PFSK-1 (cell line): ENCODE results near the gene AP3S2.

Experiments
- FOXP2 ChIP-seq: optimal IDR thresholded peaks from 2 replicates; pipeline ENCODE3; 2011; ENCODE audit warnings: borderline replicate concordance, control low read depth, inconsistent platforms; ENCODE audit not compliant: insufficient read depth; ENCODE audit errors: extremely low read length, extremely low read depth
- POLR2AphosphoS5 ChIP-seq: IDR thresholded peaks from 2 replicates; pipeline ENCODE4 v1.6.1; 2012; ENCODE audit warnings: low read depth, mild to moderate bottlenecking, control low read depth, low read length, moderate library complexity
- SIN3A ChIP-seq: IDR thresholded peaks from 2 replicates; pipeline ENCODE4 v1.6.1; 2012; ENCODE audit warnings: mild to moderate bottlenecking, low read length, moderate library complexity, borderline replicate concordance; ENCODE audit not compliant: insufficient read depth
- TAF1 ChIP-seq: IDR thresholded peaks from 2 replicates; pipeline ENCODE4 v1.6.1; 2012; ENCODE audit warnings: low read length, control low read depth, borderline replicate concordance; ENCODE audit not compliant: insufficient read depth
- TF ChIP-seq, protein P1 (sequence below), 2 experiments: IDR thresholded peaks; 2 replicates each; pipeline versions ENCODE4 v1.6.1 to v1.8.0; 2011 to 2012; ENCODE audit warnings: low read depth in 2 of 2, low read length in 2 of 2, control low read depth in 1 of 2, inconsistent platforms in 1 of 2, mild to moderate bottlenecking in 1 of 2, moderate library complexity in 1 of 2; ENCODE audit not compliant: insufficient read depth in 1 of 2

Gene AP3S2

DNA sequence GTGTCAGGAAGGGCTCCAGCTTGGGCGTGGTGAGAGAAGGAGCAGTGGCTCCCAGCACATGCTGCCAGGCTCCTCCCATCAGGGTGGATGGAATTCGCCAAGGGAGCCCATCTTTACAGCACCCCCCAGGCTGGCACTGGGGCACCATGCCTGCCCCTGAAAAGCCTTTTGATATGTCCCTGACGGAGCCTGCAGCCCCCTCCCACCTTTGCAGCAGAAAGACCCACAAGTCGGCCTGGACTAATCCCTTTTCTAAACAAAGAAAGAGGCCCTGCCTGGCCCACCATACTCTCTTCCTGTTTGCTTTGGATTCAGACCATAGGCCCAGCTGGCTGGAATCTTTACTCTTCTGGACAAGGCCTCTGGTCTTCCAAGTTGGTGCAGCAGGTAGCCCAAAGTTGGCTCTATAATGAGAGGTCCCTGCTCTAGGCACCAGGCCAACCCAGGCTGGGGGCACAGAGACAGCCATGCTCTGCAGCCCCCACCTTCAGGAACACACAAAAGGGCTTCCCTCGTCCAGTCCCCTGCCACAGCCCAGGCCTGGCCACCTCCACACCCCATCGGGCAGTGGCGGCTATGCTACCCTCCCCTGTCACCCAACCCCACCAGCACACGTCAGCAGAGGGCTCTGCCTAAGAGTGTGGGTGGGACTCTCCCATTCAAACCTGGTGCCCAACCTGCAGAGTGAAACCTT lies 84.6 kb downstream of the AP3S2 start:
- no peak for TF ChIP-seq FOXP2

DNA sequence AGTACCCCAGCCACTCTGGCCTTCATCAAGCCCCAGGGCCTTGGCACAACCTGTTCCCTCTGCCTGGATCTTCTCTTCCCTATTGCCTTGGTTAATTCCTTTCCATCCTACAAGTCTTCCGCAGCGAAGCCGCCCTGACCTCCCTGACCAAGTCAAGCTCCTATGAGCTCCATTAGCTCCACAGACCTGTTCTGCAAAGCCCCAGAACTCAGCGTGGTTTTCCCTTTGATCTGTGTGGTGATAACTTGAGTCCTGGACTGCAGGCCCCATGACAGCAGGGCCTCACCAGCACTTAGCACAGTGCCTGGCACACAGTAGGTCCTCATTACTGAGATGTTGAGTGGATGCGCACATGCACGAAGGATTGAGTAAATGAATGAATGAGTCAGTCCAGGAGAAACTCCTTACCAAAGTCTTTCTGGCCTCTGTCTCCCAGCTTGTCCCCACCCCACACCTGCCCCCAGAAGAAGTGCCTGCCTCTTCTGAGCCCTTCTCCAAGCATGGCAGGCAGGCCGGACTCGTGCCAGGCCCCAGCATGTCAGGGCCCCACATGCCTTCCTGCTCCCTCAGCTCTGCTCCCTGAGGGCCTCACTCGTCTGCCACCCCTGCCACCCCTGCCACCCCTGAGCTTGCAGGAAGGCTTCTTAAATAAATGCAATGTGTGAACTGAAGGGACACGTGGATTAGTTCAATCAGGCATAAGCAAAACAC lies 85.5 kb downstream of the AP3S2 start:
- no peak for TF ChIP-seq TAF1
- no peak for TF ChIP-seq POLR2AphosphoS5
- TF ChIP-seq FOXP2: no peak
- TF ChIP-seq, protein P1, sequence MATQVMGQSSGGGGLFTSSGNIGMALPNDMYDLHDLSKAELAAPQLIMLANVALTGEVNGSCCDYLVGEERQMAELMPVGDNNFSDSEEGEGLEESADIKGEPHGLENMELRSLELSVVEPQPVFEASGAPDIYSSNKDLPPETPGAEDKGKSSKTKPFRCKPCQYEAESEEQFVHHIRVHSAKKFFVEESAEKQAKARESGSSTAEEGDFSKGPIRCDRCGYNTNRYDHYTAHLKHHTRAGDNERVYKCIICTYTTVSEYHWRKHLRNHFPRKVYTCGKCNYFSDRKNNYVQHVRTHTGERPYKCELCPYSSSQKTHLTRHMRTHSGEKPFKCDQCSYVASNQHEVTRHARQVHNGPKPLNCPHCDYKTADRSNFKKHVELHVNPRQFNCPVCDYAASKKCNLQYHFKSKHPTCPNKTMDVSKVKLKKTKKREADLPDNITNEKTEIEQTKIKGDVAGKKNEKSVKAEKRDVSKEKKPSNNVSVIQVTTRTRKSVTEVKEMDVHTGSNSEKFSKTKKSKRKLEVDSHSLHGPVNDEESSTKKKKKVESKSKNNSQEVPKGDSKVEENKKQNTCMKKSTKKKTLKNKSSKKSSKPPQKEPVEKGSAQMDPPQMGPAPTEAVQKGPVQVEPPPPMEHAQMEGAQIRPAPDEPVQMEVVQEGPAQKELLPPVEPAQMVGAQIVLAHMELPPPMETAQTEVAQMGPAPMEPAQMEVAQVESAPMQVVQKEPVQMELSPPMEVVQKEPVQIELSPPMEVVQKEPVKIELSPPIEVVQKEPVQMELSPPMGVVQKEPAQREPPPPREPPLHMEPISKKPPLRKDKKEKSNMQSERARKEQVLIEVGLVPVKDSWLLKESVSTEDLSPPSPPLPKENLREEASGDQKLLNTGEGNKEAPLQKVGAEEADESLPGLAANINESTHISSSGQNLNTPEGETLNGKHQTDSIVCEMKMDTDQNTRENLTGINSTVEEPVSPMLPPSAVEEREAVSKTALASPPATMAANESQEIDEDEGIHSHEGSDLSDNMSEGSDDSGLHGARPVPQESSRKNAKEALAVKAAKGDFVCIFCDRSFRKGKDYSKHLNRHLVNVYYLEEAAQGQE (IDR thresholded peaks at IDR 0.05; ENCODE audit: insufficient read depth in 1 of 2, low read depth in 2 of 2, low read length in 2 of 2): no peak
- TF ChIP-seq SIN3A: no peak

DNA sequence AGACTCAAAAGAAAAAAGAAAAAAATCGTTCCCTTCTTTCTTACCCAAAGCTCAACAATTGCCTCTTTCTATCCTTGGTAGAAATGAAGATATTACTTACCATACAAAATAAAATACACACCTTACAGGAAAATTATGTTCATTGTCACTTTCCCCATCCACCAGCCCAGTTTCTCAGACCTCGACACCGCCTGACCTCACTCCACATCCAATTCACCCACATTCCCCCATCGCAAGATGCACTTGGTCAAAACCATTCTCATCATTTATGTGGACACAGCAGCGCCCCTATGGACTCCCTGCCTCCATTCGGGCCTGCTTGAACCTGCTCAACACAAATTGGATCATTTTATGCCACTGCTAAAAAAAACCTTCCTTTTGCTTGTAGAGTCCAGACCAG lies 86.1 kb downstream of the AP3S2 start:
- TF ChIP-seq, protein P1 (IDR thresholded peaks at IDR 0.05; ENCODE audit: insufficient read depth in 1 of 2, low read depth in 2 of 2, low read length in 2 of 2): no peak

DNA sequence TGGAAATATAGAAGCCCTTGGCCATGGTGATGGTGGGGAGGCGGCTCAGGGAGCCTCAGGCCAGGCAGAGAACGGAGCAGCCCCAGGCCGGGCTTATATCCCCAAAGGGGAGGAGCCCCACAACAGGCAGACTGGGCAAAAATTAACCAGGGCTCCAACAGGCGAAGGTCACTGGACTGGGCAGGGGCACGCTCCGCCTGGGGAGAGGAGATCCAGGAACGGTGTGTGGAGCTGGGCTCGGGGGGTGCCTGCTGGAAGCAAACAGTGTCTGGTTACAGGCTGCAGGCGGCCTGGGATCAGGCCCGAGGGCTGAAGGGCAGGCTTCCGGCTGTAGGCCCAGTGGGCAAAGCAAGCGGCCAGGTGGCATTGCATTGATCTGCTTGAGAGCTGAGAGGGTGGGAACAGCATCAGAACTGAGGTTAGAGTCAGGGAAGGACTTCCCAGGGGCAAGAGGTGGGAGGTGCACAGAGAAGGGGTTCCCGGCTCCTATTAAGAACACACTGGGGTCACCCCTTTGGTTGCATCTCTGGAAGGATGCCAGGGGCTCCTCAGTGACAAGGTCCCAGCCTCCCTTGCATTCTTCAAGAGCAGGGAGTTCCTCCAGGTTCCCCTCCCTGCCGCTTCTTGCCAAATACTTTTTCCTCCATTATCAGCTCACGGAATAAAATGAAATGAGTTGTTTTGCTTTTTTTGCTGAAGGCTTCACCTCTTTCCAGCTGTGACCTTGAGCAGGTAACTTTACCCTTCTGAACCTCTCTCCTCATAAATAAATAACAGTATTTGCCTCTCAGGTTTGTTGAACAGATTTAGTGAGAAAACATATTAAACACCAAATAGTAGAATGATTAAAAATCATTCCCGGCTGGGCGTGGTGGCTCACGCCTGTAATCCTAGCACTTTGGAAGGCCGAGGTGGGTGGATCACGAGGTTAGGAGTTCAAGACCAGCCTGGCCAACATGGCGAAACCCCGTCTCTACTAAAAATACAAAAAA lies 86.9 kb downstream of the AP3S2 start:
- TF ChIP-seq, protein P1 (IDR thresholded peaks at IDR 0.05; ENCODE audit: insufficient read depth in 1 of 2, low read depth in 2 of 2, low read length in 2 of 2): no peak
- no peak for TF ChIP-seq POLR2AphosphoS5
- TF ChIP-seq FOXP2: no peak
- TF ChIP-seq SIN3A: no peak
- TF ChIP-seq TAF1: no peak

DNA sequence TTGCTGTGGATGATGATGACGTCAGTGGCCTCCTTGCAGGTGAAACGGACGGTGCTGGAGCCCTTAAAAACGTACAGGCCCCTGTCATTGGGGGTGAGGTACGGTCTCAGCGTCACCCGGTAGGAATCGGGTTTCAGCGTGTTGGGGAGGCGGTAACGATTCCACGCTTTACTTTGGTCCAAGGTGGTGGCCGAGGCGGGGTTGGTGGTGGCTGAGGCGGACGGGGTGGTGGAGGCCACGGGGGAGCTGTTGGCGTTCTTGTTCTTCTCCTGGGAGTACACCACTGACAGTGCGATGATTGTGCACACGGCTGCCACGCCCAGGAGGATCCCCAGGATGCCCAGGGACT lies 87.6 kb downstream of the AP3S2 start:
- TF ChIP-seq FOXP2: no peak
